C1 segment of cervical spinal cord (tissue), 14 donors: Measurements from ENCODE around the gene BDNF.
A peak's percentile ranks its signal among the peaks of the same experiment; 100 is the strongest.

Experiments used
- DNase-seq, 14 donors: peaks; one replicate each; lab custom pipeline; 2025; lab: John Stamatoyannopoulos, UW

The BDNF gene

GRCh38 chr11:27626938-27627586, 73.2 kb downstream of the BDNF start:
- no peak for DNase-seq

- DNase-seq: no peak
These were observed 73.9 kb downstream of the BDNF start for GRCh38 chr11:27626269-27626937.

GRCh38 chr11:27625347-27625912, 74.8 kb downstream of the BDNF start:
- no peak for DNase-seq

- DNase-seq: no peak
These were observed 76.2 kb downstream of the BDNF start for GRCh38 chr11:27623945-27624523.

- DNase-seq: no peak
These were observed 77.5 kb downstream of the BDNF start for GRCh38 chr11:27622541-27623300.

GRCh38 chr11:27621405-27622161, 78.7 kb downstream of the BDNF start:
- DNase-seq: peak in 1 of 14 donors; percentile 82

GRCh38 chr11:27619763-27620335, 80.4 kb downstream of the BDNF start:
- DNase-seq: no peak

- DNase-seq: no peak
These were observed 81.1 kb downstream of the BDNF start for GRCh38 chr11:27619039-27619574.

GRCh38 chr11:27618281-27618915, 81.9 kb downstream of the BDNF start:
- no peak for DNase-seq

- DNase-seq: no peak
These were observed 83.5 kb downstream of the BDNF start for GRCh38 chr11:27616711-27617110.

- no peak for DNase-seq
These were observed 84.4 kb downstream of the BDNF start for GRCh38 chr11:27615833-27616232.

GRCh38 chr11:27614092-27614491, 86.2 kb downstream of the BDNF start:
- DNase-seq: no peak

- DNase-seq: no peak
These were observed 87.0 kb downstream of the BDNF start for GRCh38 chr11:27612932-27613880.

GRCh38 chr11:27611947-27612455, 88.3 kb downstream of the BDNF start:
- no peak for DNase-seq

GRCh38 chr11:27611390-27611789, 88.9 kb downstream of the BDNF start:
- DNase-seq: no peak

- DNase-seq: no peak
These were observed 89.3 kb downstream of the BDNF start for GRCh38 chr11:27610946-27611345.

- DNase-seq: no peak
These were observed 90.0 kb downstream of the BDNF start for GRCh38 chr11:27610280-27610679.

- DNase-seq: no peak
These were observed 91.3 kb downstream of the BDNF start for GRCh38 chr11:27608951-27609350.

- DNase-seq: no peak
These were observed 94.8 kb downstream of the BDNF start for GRCh38 chr11:27605422-27605821.
